ENCODE measurements around the gene SLC25A41.

DNA sequence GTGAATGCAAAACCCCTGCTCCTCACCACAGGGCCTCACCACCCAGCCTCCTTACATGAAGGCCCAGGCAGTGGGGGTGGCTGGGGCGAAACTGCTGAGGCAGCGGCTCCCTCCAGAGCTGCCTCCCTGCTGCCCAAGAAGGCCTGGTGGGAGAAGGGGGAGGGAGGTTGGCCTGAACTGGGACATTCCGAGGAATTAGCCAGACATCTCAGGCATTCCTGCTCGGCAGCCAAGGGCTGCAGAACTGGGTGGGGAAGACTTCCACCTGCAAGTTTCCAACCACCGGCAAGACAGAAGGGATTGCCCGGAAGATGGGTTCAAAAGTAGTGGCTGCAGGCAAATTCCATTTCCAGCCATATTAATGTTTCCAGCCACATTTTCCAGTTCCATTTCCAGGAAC is 55.5 kb downstream of the SLC25A41 start:
- TF ChIP-seq, protein P1, sequence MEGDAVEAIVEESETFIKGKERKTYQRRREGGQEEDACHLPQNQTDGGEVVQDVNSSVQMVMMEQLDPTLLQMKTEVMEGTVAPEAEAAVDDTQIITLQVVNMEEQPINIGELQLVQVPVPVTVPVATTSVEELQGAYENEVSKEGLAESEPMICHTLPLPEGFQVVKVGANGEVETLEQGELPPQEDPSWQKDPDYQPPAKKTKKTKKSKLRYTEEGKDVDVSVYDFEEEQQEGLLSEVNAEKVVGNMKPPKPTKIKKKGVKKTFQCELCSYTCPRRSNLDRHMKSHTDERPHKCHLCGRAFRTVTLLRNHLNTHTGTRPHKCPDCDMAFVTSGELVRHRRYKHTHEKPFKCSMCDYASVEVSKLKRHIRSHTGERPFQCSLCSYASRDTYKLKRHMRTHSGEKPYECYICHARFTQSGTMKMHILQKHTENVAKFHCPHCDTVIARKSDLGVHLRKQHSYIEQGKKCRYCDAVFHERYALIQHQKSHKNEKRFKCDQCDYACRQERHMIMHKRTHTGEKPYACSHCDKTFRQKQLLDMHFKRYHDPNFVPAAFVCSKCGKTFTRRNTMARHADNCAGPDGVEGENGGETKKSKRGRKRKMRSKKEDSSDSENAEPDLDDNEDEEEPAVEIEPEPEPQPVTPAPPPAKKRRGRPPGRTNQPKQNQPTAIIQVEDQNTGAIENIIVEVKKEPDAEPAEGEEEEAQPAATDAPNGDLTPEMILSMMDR (conservative IDR thresholded peaks at IDR 0.05 in 1 of 2, IDR thresholded peaks at IDR 0.05 in 1 of 2; ENCODE audit: extremely low read depth in 1 of 2, insufficient read depth in 1 of 2, low read depth in 1 of 2, low read length in 2 of 2) = no peak
- TF ChIP-seq EZH2 (IDR thresholded peaks at IDR 0.05; ENCODE audit: borderline replicate concordance, low read length) = no peak
